GM23248 (cell line): ENCODE measurements around the gene XAF1. TPM values are rescaled to one million over a fixed set of nuclear protein-coding genes. Genes with fewer than 3 reads are reported as not detected.

ENCODE experiments used
- DNase-seq: peaks from one replicate; pipeline ENCODE4 v3.0.0-alpha.2; 2015
- H2AFZ ChIP-seq: fragments of 200-600 bp; sonication (generic); 2 replicates; pipeline ENCODE4 v1.6.1; 2016; ENCODE audit warnings: antibody characterized with exemption
- H3F3A ChIP-seq: fragments of 200-600 bp; sonication (generic); 2 replicates; pipeline ENCODE4 v1.6.1; 2016; ENCODE audit warnings: mild to moderate bottlenecking, antibody characterized with exemption, mixed run types; ENCODE audit not compliant: insufficient read depth
- H3K27ac ChIP-seq: fragments of 200-600 bp; sonication (generic); 2 replicates; pipeline ENCODE4 v1.5.1; 2016; ENCODE audit warnings: mild to moderate bottlenecking
- H3K27me3 ChIP-seq: fragments of 200-600 bp; sonication (generic); replicated peaks from 2 replicates; pipeline ENCODE4 v1.6.1; 2016; ENCODE audit warnings: mild to moderate bottlenecking; ENCODE audit not compliant: insufficient read depth
- H3K36me3 ChIP-seq: fragments of 200-600 bp; sonication (generic); 2 replicates; pipeline ENCODE4 v1.6.1; 2016; ENCODE audit warnings: low read depth, mild to moderate bottlenecking
- H3K4me1 ChIP-seq: fragments of 200-600 bp; sonication (generic); 2 replicates; pipeline ENCODE4 v1.6.1; 2016; ENCODE audit warnings: mild to moderate bottlenecking; ENCODE audit not compliant: insufficient read depth
- H3K4me2 ChIP-seq: fragments of 200-600 bp; sonication (generic); one replicate; pipeline ENCODE4 v1.6.1; 2016; ENCODE audit warnings: mild to moderate bottlenecking; ENCODE audit not compliant: unreplicated experiment
- H3K4me3 ChIP-seq: fragments of 200-600 bp; sonication (generic); 2 replicates; pipeline ENCODE4 v1.5.1; 2016; ENCODE audit warnings: mild to moderate bottlenecking
- H3K79me2 ChIP-seq: fragments of 200-600 bp; sonication (generic); 2 replicates; pipeline ENCODE4 v1.6.1; 2016; ENCODE audit warnings: mild to moderate bottlenecking; ENCODE audit not compliant: insufficient read depth
- H3K9ac ChIP-seq: fragments of 200-600 bp; sonication (generic); 2 replicates; pipeline ENCODE4 v1.6.1; 2016; ENCODE audit warnings: mild to moderate bottlenecking
- H3K9me2 ChIP-seq: fragments of 200-600 bp; sonication (generic); 2 replicates; pipeline ENCODE4 v1.6.1; 2016; ENCODE audit warnings: mixed run types, mild to moderate bottlenecking, moderate library complexity; ENCODE audit not compliant: insufficient read depth
- H3K9me3 ChIP-seq: fragments of 200-600 bp; sonication (generic); one replicate; pipeline ENCODE4 v1.6.1; 2017; ENCODE audit warnings: low read depth
- H4K20me1 ChIP-seq: fragments of 200-600 bp; sonication (generic); 2 replicates; pipeline ENCODE4 v1.6.0; 2016; ENCODE audit not compliant: insufficient read depth
- EZH2 ChIP-seq: fragments of 200-600 bp; sonication (generic); IDR thresholded peaks from 2 replicates; pipeline ENCODE4 v1.6.1; 2018; ENCODE audit warnings: antibody characterized with exemption, mild to moderate bottlenecking; ENCODE audit not compliant: insufficient read depth, poor library complexity, severe bottlenecking
- EZH2phosphoT487 ChIP-seq: fragments of 200-600 bp; sonication (generic); IDR thresholded peaks from 2 replicates; pipeline ENCODE4 v1.6.1; 2018; ENCODE audit warnings: antibody characterized with exemption, moderate library complexity, mild to moderate bottlenecking, low read depth; ENCODE audit not compliant: insufficient read depth
- WGBS, 2 experiments: methylation state at CpG; one replicate each; pipeline ENCODE4 v1.1.6; 2015 to 2017; ENCODE audit warnings: low lambda C conversion rate in 2 of 2, low coverage in 1 of 2; ENCODE audit errors: missing lambda C conversion rate in 2 of 2; 5-methylcytosine and 5-hydroxymethylcytosine counted together
- in situ Hi-C: fragments of 300-500 bp; cut with MboI; formaldehyde crosslinking; loops from 2 replicates; pipeline ENCODE4 v1.15.0; 2020
- polyA plus RNA-seq: library from polyadenylated mRNA; unstranded; fragments of >200 nt; fragmentation: Nextera tagmentation; extraction: Ambion mirVana; gene quantifications from 2 replicates; pipeline ENCODE4 v1.2.1, GENCODE V29; 2016
- total RNA-seq: library from RNA; depleted of rRNA; stranded (reverse); fragments of >200 nt; shearing (Covaris generic); gene quantifications from 2 replicates; pipeline ENCODE4 v1.2.3, GENCODE V29; 2014

Gene XAF1
- total and polyA plus RNA-seq, 2 experiments from 2014 or later, result 21.5 to 22.0 TPM

GRCh38 chr17:6712854-6713129 lies 43.1 kb upstream of the XAF1 start:
- Histone ChIP-seq H3K36me3 (no peaks in the 10 kb centered on the region), H3K4me3 (peak overlapping the region; percentile 46; the same call in 1 of the 2 replicates), H3K79me2 (no peaks in the 10 kb centered on the region), H2AFZ (peak overlapping the region; percentile 45), H3K4me1 (no peaks in the 10 kb centered on the region), H4K20me1 (no peaks in the 10 kb centered on the region), H3F3A (no peaks in the 10 kb centered on the region), H3K9ac (no peak overlapping the region), H3K9me3 (no peaks in the 10 kb centered on the region), H3K27me3 (peaks cover 35% of the 10 kb centered on the region), H3K27ac (no peak overlapping the region), H3K4me2 (peak overlapping the region; percentile 41), H3K9me2 (no peaks in the 10 kb centered on the region)
- in situ Hi-C loops, result no loop called here
- TF ChIP-seq EZH2 (no peak), EZH2phosphoT487 (no peak)
- DNase-seq, result no peak
- 4 to 7% methylated on average over 13 to 14 of the region's 14 CpGs for WGBS, 2 experiments

DNA sequence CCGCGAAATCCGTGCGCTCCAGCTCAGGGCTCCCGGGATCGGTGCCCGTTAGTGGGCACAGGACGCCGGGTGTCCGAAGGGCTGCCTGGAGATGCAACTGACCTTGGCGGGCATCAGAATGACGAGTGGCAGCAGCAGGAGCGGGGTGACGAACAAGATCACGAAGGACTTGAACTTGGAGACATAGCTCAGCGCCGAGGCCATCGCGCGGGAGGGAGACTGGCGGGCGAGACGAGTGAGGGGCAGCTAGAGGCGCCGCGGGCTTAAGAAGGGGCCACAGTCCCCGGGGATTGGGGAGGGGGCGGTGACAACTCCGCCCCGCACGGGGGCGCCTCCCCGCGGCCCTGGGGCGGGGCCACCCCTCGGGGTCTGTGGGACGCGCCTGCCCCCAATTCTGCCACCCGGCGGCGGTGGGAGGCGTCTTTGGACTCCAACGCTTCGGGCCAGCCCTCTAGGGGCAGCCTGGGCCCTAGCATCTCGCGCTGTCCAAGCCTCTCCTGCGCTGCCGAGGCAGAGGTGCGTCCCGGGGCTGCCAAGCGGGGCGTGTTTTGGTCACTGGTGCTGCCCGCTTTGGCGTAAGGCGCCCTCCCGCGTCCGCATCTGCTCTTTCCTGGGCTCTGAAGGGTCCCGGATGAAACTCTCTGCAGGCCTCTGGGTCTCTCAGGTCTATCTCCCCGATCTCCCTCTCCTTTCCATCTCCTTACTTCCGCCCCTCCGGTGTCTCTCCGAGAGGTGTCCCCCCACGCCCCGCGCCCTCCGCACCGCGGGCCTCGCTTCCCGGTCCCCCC lies 42.5 kb upstream of the XAF1 start, which contains the start of gene SLC13A5:
TSS of gene SLC13A5 (minus strand) at position 240 of the 788 bp plus-strand sequence. CDS start at position 204, 36 bp downstream.
- DNase-seq, result peak; percentile 59
- no peaks in the 10 kb centered on the region for H3K36me3 ChIP-seq
- peaks cover 31% of the 10 kb centered on the region for H3K27me3 ChIP-seq
- H3K9me2 ChIP-seq, result no peaks in the 10 kb centered on the region
- no peak within 1 kb of the TSS for H3K9ac ChIP-seq
- peak; percentile 50 for TF ChIP-seq EZH2
- no peak for TF ChIP-seq EZH2phosphoT487
- no peaks in the 10 kb centered on the region for H4K20me1 ChIP-seq
- no peak within 1 kb of the TSS for H3K27ac ChIP-seq
- H2AFZ ChIP-seq, result peak within 1 kb of the TSS; percentile 45
- H3K4me1 ChIP-seq, result no peaks in the 10 kb centered on the region
- no peaks in the 10 kb centered on the region for H3F3A ChIP-seq
- H3K4me2 ChIP-seq, result peak within 1 kb of the TSS; percentile 41
- in situ Hi-C loops, result no loop called here
- H3K9me3 ChIP-seq, result no peaks in the 10 kb centered on the region
- WGBS, 2 experiments, result 4% methylated on average over 52 to 66 of the region's 71 CpGs
- peak within 1 kb of the TSS; percentile 46 for H3K4me3 ChIP-seq
- H3K79me2 ChIP-seq, result no peaks in the 10 kb centered on the region

- Histone ChIP-seq H3K4me1 (no peaks in the 10 kb centered on the region), H3K79me2 (no peaks in the 10 kb centered on the region), H4K20me1 (no peaks in the 10 kb centered on the region), H3K27ac (no peak overlapping the region), H3K9me2 (no peaks in the 10 kb centered on the region), H3K36me3 (no peaks in the 10 kb centered on the region), H3K4me2 (peak overlapping the region; percentile 41), H3K9ac (no peak overlapping the region), H3F3A (no peaks in the 10 kb centered on the region), H3K4me3 (peak overlapping the region; percentile 46), H3K27me3 (peaks cover 28% of the 10 kb centered on the region), H2AFZ (0 out of 2 replicates have a peak overlapping the region, but pooled peaks have one; percentile 45), H3K9me3 (no peaks in the 10 kb centered on the region)
- 8 to 9% methylated on average over 24 to 29 of the region's 29 CpGs for whole genome bisulfite sequencing, 2 experiments
- TF ChIP-seq EZH2 (no peak), EZH2phosphoT487 (no peak)
- no peak for DNase-seq
- in situ Hi-C loops, result no loop called here
Measured at GRCh38 chr17:6713918-6714271, 42.0 kb upstream of the XAF1 start.

DNA sequence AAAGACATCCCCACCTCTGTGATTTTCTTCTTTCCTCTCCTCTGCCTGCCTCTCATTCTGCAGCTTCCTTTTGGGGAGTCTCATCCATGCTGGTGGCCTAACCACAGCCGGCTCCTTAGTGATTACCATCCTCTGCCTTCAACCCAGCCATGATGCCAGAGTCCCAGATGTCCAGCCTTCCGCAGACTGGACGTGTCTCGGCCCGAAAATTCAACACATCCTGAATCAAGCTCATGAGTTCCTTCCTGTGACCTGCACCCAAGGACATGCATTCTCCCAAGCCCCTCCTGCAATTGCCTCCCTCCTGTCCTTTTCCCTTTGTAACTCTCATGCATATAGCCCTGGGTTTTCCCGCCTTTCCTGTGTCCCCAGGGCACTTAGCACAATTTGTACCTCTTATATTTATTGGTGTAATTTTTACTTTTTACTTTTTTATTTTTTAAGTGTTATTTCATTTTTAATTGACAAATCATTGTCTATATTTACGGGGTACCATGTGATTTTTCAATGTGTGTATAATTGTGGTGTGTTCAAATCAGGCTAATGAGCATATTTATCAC lies 41.5 kb upstream of the XAF1 start:
- Histone ChIP-seq H3K9me2 (no peaks in the 10 kb centered on the region), H3K27ac (no peak overlapping the region), H3K36me3 (no peaks in the 10 kb centered on the region), H4K20me1 (no peaks in the 10 kb centered on the region), H3K4me2 (no peak overlapping the region), H3K4me3 (no peak overlapping the region), H3K4me1 (no peaks in the 10 kb centered on the region), H3K9ac (no peak overlapping the region), H3K9me3 (no peaks in the 10 kb centered on the region), H2AFZ (no peak overlapping the region), H3K27me3 (peaks cover 30% of the 10 kb centered on the region), H3K79me2 (no peaks in the 10 kb centered on the region), H3F3A (no peaks in the 10 kb centered on the region)
- WGBS, 2 experiments, result 77 to 85% methylated on average over 7 of the region's 7 CpGs
- DNase-seq, result no peak
- in situ Hi-C loops, result no loop called here
- no peak for TF ChIP-seq EZH2phosphoT487
